ENCODE measurements around the gene LLCFC1. TPM values are rescaled to one million over a fixed set of nuclear protein-coding genes. Genes with fewer than 3 reads are reported as not detected.

LLCFC1 gene
- polyA plus RNA-seq, 1 of the 3 experiments (the other 2 are of a cell fraction): not detected

- DNase-seq: no peak
- no peaks in the 10 kb centered on the region for H3K4me1 ChIP-seq (ENCODE audit: control insufficient read depth in 1 of 2, insufficient read depth in 2 of 2, low read depth in 1 of 2, low read length in 1 of 2)
- H2AFZ ChIP-seq (ENCODE audit: low read depth): no peak overlapping the region
- no peak for TF ChIP-seq IRF3 (IDR thresholded peaks at IDR 0.05; ENCODE audit: low read depth, low read length)
- no peak for TF ChIP-seq NRF1 (IDR thresholded peaks at IDR 0.05; ENCODE audit: low read depth, low read length)
- TF ChIP-seq FOSL2 (IDR thresholded peaks at IDR 0.05; ENCODE audit: borderline replicate concordance, low read depth): no peak
- no peak for TF ChIP-seq RFX5 (IDR thresholded peaks at IDR 0.05; ENCODE audit: low read length)
- TF ChIP-seq RAD21 (IDR thresholded peaks at IDR 0.05; ENCODE audit: low read length): no peak
- TF ChIP-seq YY1 (IDR thresholded peaks at IDR 0.05; ENCODE audit: low read depth): no peak
- TF ChIP-seq CHD2 (IDR thresholded peaks at IDR 0.05; ENCODE audit: low read length, partially characterized antibody): no peak
- no peak for TF ChIP-seq POLR2AphosphoS5 (IDR thresholded peaks at IDR 0.05; ENCODE audit: low read depth, low read length)
- TF ChIP-seq MAX (IDR thresholded peaks at IDR 0.05; ENCODE audit: low read depth): no peak
- no peak for TF ChIP-seq PBX3 (IDR thresholded peaks at IDR 0.05)
- no peak for TF ChIP-seq FOXJ3 (CRISPR knock-in tag; IDR thresholded peaks at IDR 0.05)
- TF ChIP-seq REST (IDR thresholded peaks at IDR 0.05; ENCODE audit: low read depth, low read length): no peak
- no peak for TF ChIP-seq ZBTB33 (IDR thresholded peaks at IDR 0.05; ENCODE audit: borderline replicate concordance, low read depth)
- TF ChIP-seq SIN3A (IDR thresholded peaks at IDR 0.05; ENCODE audit: borderline replicate concordance, low read depth, low read length): no peak
- H3K9me2 ChIP-seq: no peaks in the 10 kb centered on the region
- no peak overlapping the region for H3K4me3 ChIP-seq (ENCODE audit: low read depth in 2 of 2, low read length in 1 of 2)
- H3K36me3 ChIP-seq (replicated peaks in 1 of 2; ENCODE audit: control insufficient read depth in 1 of 2, insufficient read depth in 2 of 2, low read length in 1 of 2): no peaks in the 10 kb centered on the region
- H3K27me3 ChIP-seq (ENCODE audit: insufficient read depth): no peaks in the 10 kb centered on the region
- CTCF ChIA-PET: interaction anchor here (0.6 to 5.8 kb wide), 3 partner anchors 20 to 381 kb away, joined by 3 to 30 read pairs (median 4); no protein-coding TSS in a partner anchor
- H3K9me3 ChIP-seq: no peaks in the 10 kb centered on the region
- H3K9ac ChIP-seq: no peak overlapping the region
- H3F3A ChIP-seq (replicated peaks; ENCODE audit: insufficient read depth): no peaks in the 10 kb centered on the region
- no peaks in the 10 kb centered on the region for H3K79me2 ChIP-seq (ENCODE audit: insufficient read depth)
- WGBS (ENCODE audit: low lambda C conversion rate): 0% methylated on average over 1 of the region's 1 CpG
- H3K4me2 ChIP-seq: no peak overlapping the region
- no peak overlapping the region for H3K27ac ChIP-seq (ENCODE audit: low read depth in 2 of 2, low read length in 1 of 2)
- no peaks in the 10 kb centered on the region for H4K20me1 ChIP-seq (ENCODE audit: insufficient read depth)
- POLR2A ChIA-PET: no interaction called here
Observed at GRCh38 chr7:142984297-142984696, 45.0 kb downstream of the LLCFC1 start.

Other genes starting within 250 kb of the LLCFC1 start
- not detected in 2 replicates for gene PRSS1, start 190.0 kb upstream of the LLCFC1 start, polyA plus RNA-seq (2012; rRNA removed)
- not detected in 2 replicates for gene PRSS2, start 168.5 kb upstream of the LLCFC1 start, polyA plus RNA-seq (2012; rRNA removed)
- 1.2 and 1.8 TPM in 2 replicates for gene EPHB6, start 84.4 kb upstream of the LLCFC1 start, polyA plus RNA-seq (2012; rRNA removed)
- gene TRPV6, start 53.7 kb upstream of the LLCFC1 start, polyA plus RNA-seq (2012; rRNA removed): not detected in 2 replicates
- not detected in 2 replicates for gene TRPV5, start 5.7 kb upstream of the LLCFC1 start, polyA plus RNA-seq (2012; rRNA removed)
- 0.05 and 0.18 TPM in 2 replicates for gene KEL, start 22.9 kb downstream of the LLCFC1 start, polyA plus RNA-seq (2012; rRNA removed)
- gene OR9A2, start 87.6 kb downstream of the LLCFC1 start, polyA plus RNA-seq (2012; rRNA removed): not detected in 2 replicates
- not detected in 2 replicates for gene OR6V1, start 112.9 kb downstream of the LLCFC1 start, polyA plus RNA-seq (2012; rRNA removed)
- not detected in 2 replicates for gene PIP, start 192.6 kb downstream of the LLCFC1 start, polyA plus RNA-seq (2012; rRNA removed)
- gene TAS2R39, start 243.9 kb downstream of the LLCFC1 start, polyA plus RNA-seq (2012; rRNA removed): not detected in 2 replicates